Activated naive CD8-positive, alpha-beta T cell treated with anti-CD3 and anti-CD28 coated beads, Interleukin-2, amount 10 ng/mL, durations not matched to agents 7 days and 5 days (primary cell): ENCODE data around the gene EXT2. TPM values are rescaled to one million over a fixed set of nuclear protein-coding genes. Genes with fewer than 3 reads are reported as not detected.

Experiments used
- ATAC-seq: fragments of 150-1000 bp; cut with Tn5 transposase; one replicate; pipeline ENCODE4 v1.10.0; 2021; ENCODE audit warnings: low read depth, moderate library complexity
- POLR2A ChIA-PET: fragments of 350-600 bp; sonication (Branson Sonifier 250); formaldehyde crosslinking; loops from one replicate; lab custom pipeline; 2021; ENCODE audit warnings: antibody characterized with exemption; lab: Charles Lee
- DNase-seq: peaks from one replicate; pipeline ENCODE4 v3.0.0; 2021
- H3K27ac Mint-ChIP-seq: one replicate; pipeline ENCODE4 v1.8.0; 2022; ENCODE audit warnings: mild to moderate bottlenecking, mixed read lengths
- H3K27me3 Mint-ChIP-seq: one replicate; pipeline ENCODE4 v1.8.0; 2022; ENCODE audit warnings: mild to moderate bottlenecking, moderate library complexity, mixed read lengths
- H3K36me3 Mint-ChIP-seq: one replicate; pipeline ENCODE4 v1.8.0; 2021; ENCODE audit warnings: mild to moderate bottlenecking, mixed read lengths
- H3K4me1 Mint-ChIP-seq: one replicate; pipeline ENCODE4 v1.8.0; 2021; ENCODE audit warnings: mixed read lengths
- H3K4me3 Mint-ChIP-seq: one replicate; pipeline ENCODE4 v1.8.0; 2022; ENCODE audit warnings: mild to moderate bottlenecking, moderate library complexity, mixed read lengths
- H3K9me3 Mint-ChIP-seq: one replicate; pipeline ENCODE4 v1.8.0; 2021; ENCODE audit warnings: mixed read lengths
- total RNA-seq, 2 experiments: library from RNA; stranded (reverse); gene quantifications; one replicate each; pipeline ENCODE4 v1.2.3, GENCODE V29; 2021

Gene EXT2
- total RNA-seq, 2 experiments from 2014 or later, result 26.3 to 28.8 TPM

DNA sequence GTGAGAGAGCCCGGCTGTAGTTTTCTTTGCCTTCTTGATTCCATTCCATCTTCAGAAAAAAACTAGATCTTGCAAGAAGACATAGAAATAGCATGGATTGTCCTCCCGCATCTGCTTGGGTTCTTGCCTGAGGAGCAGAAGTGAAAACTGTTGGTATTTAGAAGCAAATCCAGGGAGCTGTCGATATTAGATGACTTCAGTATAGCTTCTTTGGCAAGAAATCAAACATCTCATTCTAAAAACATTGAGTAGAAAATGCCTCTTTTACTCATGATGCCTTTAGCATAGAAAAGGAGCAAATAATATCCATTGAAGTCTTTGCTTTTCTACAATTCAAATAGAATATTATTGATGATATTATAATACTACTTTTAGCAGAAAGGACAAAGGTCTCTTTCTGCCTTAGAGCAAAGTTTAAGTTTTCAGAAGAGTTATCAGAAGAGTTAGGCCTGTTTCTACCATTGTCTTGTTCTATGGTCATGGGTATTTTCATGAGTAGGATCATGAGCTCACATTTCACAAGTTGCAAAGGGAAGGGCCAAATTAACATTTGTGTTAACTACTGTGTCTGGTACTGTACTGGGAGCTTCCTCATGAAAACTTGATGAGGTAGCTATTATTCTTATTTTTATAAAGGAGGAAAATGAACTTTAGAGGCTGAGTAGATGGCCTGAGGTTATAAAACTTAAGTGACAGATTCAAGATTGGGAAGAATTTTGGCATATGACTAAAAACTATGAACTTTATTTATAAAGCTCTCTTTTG, 49.7 kb downstream of the EXT2 start:
- H3K4me3 Mint-ChIP-seq, result no peak overlapping the region
- no peaks in the 10 kb centered on the region for H3K27me3 Mint-ChIP-seq
- DNase-seq (no peak), ATAC-seq (no peak)
- H3K36me3 Mint-ChIP-seq, result peaks cover 27% of the 10 kb centered on the region
- no peaks in the 10 kb centered on the region for H3K9me3 Mint-ChIP-seq
- H3K27ac Mint-ChIP-seq, result no peak overlapping the region
- POLR2A ChIA-PET, result no interaction called here
- H3K4me1 Mint-ChIP-seq, result no peaks in the 10 kb centered on the region

DNA sequence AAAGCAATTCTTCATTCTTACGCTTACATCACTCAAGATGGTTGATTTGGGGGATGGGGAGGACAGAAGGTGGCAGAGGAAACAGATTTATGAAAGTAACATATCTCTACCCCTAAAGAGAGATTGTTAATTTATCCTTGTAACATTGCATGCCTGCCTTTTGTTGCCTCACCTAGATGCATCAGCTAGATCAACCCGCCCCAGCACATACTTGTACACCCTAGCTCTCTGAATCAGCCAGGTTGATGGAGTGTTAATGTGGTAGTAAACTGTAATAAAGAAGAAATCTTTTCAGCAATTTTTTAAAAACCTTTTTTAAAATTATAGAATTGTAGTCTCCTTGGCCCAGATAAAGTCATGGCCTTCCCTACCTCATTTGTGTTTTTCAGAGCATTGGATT, 51.5 kb downstream of the EXT2 start:
- no peak for DNase-seq
- Mint-ChIP-seq H3K4me1 (no peaks in the 10 kb centered on the region), H3K27ac (no peak overlapping the region), H3K36me3 (peaks cover 40% of the 10 kb centered on the region), H3K4me3 (no peak overlapping the region), H3K27me3 (no peaks in the 10 kb centered on the region), H3K9me3 (no peaks in the 10 kb centered on the region)
- ATAC-seq, result no peak
- POLR2A ChIA-PET, result interaction anchor here (0.6 kb wide), 1 partner anchor 102 kb away, joined by 4 read pairs; no protein-coding TSS in a partner anchor

DNA sequence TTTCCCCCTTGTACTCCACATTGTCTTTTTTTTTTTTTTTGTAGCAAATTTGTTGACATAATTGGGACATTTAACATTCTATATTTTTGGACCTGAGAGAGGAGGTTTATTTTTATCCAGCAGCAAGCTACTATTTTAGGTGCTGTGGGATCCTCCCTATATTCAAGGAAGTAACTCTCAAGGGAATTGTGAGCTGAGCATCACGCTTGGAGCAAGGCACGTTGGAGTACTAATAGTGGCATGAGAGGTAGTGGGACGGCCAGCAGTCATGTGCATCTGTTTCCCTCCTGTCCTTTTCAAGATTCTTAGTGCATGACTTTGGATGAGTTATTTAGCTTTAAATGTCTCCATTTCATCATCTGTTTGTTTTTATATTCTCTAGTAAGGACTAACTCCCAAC, 52.3 kb downstream of the EXT2 start:
- no peaks in the 10 kb centered on the region for H3K4me1 Mint-ChIP-seq
- H3K9me3 Mint-ChIP-seq, result peaks cover 1% of the 10 kb centered on the region
- H3K27ac Mint-ChIP-seq, result no peak overlapping the region
- ATAC-seq (no peak), DNase-seq (no peak)
- H3K27me3 Mint-ChIP-seq, result no peaks in the 10 kb centered on the region
- POLR2A ChIA-PET, result interaction anchor here (0.6 kb wide), 1 partner anchor 101 kb away, joined by 4 read pairs; no protein-coding TSS in a partner anchor
- peaks cover 44% of the 10 kb centered on the region for H3K36me3 Mint-ChIP-seq
- H3K4me3 Mint-ChIP-seq, result no peak overlapping the region

DNA sequence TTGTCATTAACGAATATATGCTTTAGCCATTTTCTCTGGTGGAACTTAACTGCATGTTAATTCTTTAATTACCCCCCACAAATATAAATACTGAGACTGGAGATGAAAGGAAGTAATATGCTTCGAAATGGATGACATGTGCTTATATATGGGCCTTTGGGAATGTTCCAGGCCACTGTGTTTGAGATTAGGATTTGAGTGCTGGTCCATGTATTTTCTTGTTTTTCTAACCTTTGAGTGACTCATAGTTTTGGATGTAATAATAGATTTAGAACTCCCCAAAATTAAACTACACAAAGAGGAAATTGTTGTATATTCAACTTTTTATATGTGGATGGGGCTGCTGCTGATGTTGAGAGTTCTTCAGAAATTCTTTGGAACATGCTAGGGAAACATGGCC, 54.2 kb downstream of the EXT2 start:
- no peaks in the 10 kb centered on the region for H3K27me3 Mint-ChIP-seq
- no peaks in the 10 kb centered on the region for H3K4me1 Mint-ChIP-seq
- POLR2A ChIA-PET, result no interaction called here
- ATAC-seq (no peak), DNase-seq (no peak)
- H3K9me3 Mint-ChIP-seq, result peaks cover 2% of the 10 kb centered on the region
- H3K36me3 Mint-ChIP-seq, result peaks cover 52% of the 10 kb centered on the region
- no peak overlapping the region for H3K27ac Mint-ChIP-seq
- H3K4me3 Mint-ChIP-seq, result no peak overlapping the region

DNA sequence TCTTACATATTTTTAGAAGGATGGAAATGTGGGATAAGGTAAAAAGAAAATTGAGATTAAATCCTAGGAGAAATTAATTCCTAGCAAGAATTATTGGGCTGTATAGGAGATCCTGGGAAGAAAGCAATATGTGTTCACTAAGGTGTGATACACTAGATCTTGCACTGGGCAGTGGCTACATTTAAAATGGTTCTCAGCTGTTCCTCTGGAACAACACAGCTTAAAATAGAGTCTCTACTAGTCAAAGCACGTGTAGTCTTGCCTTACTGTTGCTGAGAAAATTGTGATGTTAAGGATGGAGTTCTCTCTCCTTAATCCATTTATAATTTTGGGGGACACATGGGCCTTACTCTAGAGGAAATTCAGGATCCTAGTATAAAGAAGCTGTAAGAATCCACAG, 54.9 kb downstream of the EXT2 start:
- Mint-ChIP-seq H3K36me3 (peaks cover 52% of the 10 kb centered on the region), H3K4me1 (no peaks in the 10 kb centered on the region), H3K9me3 (peaks cover 4% of the 10 kb centered on the region), H3K27me3 (no peaks in the 10 kb centered on the region), H3K27ac (no peak overlapping the region), H3K4me3 (no peak overlapping the region)
- POLR2A ChIA-PET, result interaction anchor here (0.6 kb wide), 1 partner anchor 373 kb away, joined by 3 read pairs; no protein-coding TSS in a partner anchor
- no peak for DNase-seq
- ATAC-seq, result no peak

DNA sequence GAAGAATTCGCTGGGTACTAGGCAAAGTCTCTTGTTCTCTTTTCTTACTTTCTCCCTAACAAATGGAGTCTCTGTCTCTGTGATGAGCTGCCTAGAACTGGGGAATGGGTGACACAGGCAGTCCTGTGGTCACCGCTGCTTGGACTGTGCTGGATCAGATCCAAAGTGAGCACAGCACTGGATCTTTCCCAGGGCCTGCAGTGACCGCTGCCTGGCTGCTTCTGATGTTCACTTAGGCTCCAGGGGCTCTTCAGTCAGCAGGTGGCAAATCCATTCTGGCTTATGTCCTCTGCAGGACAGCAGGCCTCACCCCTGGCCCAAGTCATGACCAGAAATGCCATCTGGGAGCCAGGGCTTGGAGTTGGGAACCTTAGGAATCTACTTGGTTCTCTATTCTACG, 61.5 kb downstream of the EXT2 start:
- Mint-ChIP-seq H3K36me3 (peaks cover 40% of the 10 kb centered on the region), H3K4me1 (peaks cover 7% of the 10 kb centered on the region), H3K27me3 (no peaks in the 10 kb centered on the region), H3K27ac (no peak overlapping the region), H3K9me3 (peaks cover 8% of the 10 kb centered on the region), H3K4me3 (no peak overlapping the region)
- no peak for DNase-seq
- no peak for ATAC-seq
- POLR2A ChIA-PET, result no interaction called here

DNA sequence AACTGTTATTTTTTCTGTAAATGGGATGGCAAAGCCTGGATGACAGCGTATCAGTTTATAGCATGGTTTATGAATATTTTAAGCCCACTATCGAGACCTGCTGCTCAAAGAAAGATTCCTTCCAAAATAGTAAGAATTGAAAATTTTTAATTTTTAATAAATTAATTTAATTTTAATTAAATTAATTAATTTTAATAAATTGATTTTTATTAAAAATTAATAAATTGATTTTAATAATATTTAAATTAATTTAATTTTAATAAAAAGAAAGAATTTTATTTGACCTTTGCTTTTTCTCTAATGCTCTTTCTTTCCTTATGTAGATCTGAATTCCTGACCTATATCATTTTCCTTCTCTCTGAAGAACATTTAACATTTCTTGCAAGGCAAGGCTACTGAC, 62.9 kb downstream of the EXT2 start:
- Mint-ChIP-seq H3K36me3 (peaks cover 34% of the 10 kb centered on the region), H3K27ac (no peak overlapping the region), H3K9me3 (peaks cover 6% of the 10 kb centered on the region), H3K27me3 (no peaks in the 10 kb centered on the region), H3K4me1 (peaks cover 7% of the 10 kb centered on the region), H3K4me3 (no peak overlapping the region)
- POLR2A ChIA-PET, result no interaction called here
- DNase-seq, result no peak
- no peak for ATAC-seq

DNA sequence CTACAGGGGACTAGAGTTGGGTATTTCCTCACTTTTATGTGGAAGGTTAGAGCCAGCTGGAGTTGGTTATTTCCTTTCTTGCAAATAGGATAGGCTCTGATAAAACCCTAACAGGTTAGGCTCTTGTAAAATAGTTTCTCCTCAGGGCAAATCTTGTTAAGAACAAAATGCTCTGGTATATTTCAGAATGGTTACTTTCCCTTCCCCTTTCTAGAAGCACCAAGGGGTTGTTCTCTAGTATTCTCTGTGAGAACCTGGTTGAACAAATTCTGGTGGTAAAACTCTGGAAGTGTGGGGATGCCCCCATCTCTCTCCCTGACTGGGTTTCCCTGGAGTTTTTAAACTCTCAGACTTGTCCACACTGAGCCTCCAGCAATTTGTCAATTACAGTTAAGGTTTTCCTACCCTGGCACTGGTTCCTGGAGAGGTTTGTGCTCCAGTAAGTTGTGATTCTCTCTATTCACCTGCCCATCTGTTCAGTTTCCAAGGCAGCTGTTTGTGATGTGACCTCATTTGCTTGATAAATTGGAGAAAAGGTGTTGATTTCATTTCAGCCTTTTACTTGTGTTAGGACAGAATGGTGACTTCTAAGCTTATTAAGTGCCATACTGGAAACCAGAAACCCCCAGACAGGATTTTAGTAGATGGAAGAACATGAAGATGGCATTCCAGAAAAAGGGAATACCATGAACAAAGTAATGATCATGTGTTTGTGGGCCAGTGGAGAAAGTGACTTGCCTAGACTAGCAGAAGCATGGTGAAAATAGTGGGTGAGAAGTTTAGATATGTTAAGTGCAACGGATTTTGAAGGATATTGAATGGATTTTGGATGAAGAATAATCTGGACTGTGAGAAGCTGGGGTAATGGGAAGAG, 64.6 kb downstream of the EXT2 start:
- Mint-ChIP-seq H3K9me3 (peaks cover 4% of the 10 kb centered on the region), H3K27me3 (no peaks in the 10 kb centered on the region), H3K27ac (no peak overlapping the region), H3K36me3 (peaks cover 23% of the 10 kb centered on the region), H3K4me1 (peaks cover 7% of the 10 kb centered on the region), H3K4me3 (no peak overlapping the region)
- no peak for DNase-seq
- no peak for ATAC-seq
- POLR2A ChIA-PET, result no interaction called here

DNA sequence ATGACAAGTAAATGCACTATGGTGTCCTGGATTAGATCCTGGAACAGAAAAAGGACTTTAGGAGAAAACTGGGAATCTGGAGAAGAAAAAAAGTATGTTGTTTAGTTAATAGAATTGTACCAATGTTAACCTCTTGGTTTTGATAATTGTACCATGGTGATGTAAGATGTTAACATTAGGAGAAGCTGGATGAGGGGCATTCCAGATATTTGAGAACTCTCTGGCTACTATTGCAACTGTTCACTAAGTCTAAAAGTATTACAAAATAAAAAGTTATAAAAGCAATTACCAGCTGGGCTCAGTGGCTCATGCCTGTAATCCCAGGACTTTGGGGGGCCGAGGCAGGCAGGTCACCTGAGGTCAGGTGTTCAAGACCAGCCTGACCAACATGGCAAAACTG, 66.5 kb downstream of the EXT2 start:
- POLR2A ChIA-PET, result no interaction called here
- DNase-seq (no peak), ATAC-seq (no peak)
- H3K27me3 Mint-ChIP-seq, result no peaks in the 10 kb centered on the region
- peaks cover 7% of the 10 kb centered on the region for H3K4me1 Mint-ChIP-seq
- no peak overlapping the region for H3K4me3 Mint-ChIP-seq
- peaks cover 15% of the 10 kb centered on the region for H3K36me3 Mint-ChIP-seq
- H3K27ac Mint-ChIP-seq, result no peak overlapping the region
- peaks cover 3% of the 10 kb centered on the region for H3K9me3 Mint-ChIP-seq

DNA sequence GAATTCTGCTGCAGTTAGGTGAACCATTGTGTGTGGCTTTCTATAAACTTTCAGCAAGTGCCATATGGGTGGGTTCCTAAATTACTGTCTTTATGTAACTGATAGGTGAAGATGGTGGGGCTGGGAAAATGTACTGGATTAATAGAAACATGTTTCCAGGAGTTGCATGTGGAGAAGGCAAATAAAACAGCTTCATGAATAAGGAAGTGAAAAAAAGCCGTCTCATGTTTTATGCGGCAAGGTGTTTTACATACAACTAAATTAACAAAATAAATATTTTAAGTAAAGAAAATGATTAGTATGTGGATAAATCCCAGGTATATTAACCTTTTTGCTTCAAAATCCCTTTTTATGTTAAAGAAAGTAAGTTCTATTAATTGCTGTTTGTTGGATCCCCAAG, 67.2 kb downstream of the EXT2 start:
- Mint-ChIP-seq H3K27me3 (no peaks in the 10 kb centered on the region), H3K4me1 (peaks cover 7% of the 10 kb centered on the region), H3K36me3 (peaks cover 13% of the 10 kb centered on the region), H3K4me3 (no peak overlapping the region), H3K27ac (no peak overlapping the region), H3K9me3 (peaks cover 3% of the 10 kb centered on the region)
- POLR2A ChIA-PET, result interaction anchor here (0.7 kb wide), 1 partner anchor 34 kb away, joined by 3 read pairs; no protein-coding TSS in a partner anchor
- ATAC-seq, result no peak
- no peak for DNase-seq

DNA sequence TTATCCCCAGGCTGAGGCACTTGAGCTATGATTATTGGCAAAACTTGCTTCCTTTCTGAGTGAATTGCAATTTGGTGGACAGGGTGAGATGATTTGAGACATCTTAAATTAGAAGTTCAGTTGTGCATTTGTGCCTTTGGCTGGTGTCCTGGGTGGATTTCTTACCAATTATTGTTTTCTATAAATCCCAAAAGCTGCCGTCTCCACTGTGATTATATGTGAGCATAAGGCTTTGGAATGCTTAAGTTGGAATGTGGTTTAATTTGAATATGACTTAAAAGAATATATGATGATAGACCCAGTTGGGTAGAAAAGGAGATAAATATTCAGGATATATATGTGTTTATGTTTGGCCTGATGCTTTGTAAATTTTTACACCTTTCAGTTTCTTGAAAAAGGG, 70.0 kb downstream of the EXT2 start:
- peaks cover 3% of the 10 kb centered on the region for H3K36me3 Mint-ChIP-seq
- no peaks in the 10 kb centered on the region for H3K27me3 Mint-ChIP-seq
- ATAC-seq (no peak), DNase-seq (no peak)
- no peaks in the 10 kb centered on the region for H3K9me3 Mint-ChIP-seq
- H3K4me1 Mint-ChIP-seq, result no peaks in the 10 kb centered on the region
- no peak overlapping the region for H3K27ac Mint-ChIP-seq
- no peak overlapping the region for H3K4me3 Mint-ChIP-seq
- POLR2A ChIA-PET, result no interaction called here

DNA sequence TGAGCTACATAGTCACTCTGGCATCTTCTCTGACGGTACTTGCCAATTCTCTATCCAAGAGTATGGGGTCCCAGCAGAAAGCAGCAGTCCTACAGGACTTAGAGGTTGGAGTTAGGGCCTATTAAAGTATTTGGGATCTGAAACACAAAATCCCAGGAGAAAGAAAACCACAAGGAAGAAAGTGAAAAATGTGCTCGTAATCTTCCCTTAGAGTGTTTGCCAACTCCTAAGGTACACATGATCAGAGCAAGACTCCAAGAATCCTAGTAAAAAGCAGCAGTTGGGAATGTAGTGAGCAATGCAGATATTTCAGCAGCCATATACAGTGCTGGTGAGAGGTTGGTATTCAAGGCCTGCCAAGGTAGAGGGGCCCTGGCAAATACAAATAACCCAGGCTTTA, 71.6 kb downstream of the EXT2 start:
- H3K27me3 Mint-ChIP-seq, result no peaks in the 10 kb centered on the region
- H3K4me1 Mint-ChIP-seq, result no peaks in the 10 kb centered on the region
- no peaks in the 10 kb centered on the region for H3K9me3 Mint-ChIP-seq
- no peaks in the 10 kb centered on the region for H3K36me3 Mint-ChIP-seq
- ATAC-seq (no peak), DNase-seq (no peak)
- no peak overlapping the region for H3K27ac Mint-ChIP-seq
- POLR2A ChIA-PET, result no interaction called here
- no peak overlapping the region for H3K4me3 Mint-ChIP-seq

DNA sequence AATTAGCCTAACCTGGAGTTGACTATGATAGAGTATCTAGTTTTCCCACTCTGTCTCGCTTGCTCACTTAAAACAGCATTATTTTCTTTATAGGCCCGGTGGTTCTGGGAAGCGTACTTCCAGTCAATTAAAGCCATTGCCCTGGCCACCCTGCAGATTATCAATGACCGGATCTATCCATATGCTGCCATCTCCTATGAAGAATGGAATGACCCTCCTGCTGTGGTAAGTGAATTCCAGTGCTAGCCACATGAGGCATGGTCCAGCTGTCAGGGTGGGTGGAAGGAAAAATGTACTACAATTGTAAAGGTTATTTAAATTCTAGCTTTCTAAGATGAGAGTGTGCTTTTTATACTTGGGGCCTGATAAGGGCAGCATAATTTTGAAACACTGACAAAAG, 76.0 kb downstream of the EXT2 start:
- DNase-seq, result no peak
- Mint-ChIP-seq H3K27me3 (no peaks in the 10 kb centered on the region), H3K4me1 (peaks cover 4% of the 10 kb centered on the region), H3K27ac (no peak overlapping the region), H3K4me3 (no peak overlapping the region), H3K36me3 (peaks cover 1% of the 10 kb centered on the region), H3K9me3 (no peaks in the 10 kb centered on the region)
- ATAC-seq, result no peak
- POLR2A ChIA-PET, result no interaction called here

DNA sequence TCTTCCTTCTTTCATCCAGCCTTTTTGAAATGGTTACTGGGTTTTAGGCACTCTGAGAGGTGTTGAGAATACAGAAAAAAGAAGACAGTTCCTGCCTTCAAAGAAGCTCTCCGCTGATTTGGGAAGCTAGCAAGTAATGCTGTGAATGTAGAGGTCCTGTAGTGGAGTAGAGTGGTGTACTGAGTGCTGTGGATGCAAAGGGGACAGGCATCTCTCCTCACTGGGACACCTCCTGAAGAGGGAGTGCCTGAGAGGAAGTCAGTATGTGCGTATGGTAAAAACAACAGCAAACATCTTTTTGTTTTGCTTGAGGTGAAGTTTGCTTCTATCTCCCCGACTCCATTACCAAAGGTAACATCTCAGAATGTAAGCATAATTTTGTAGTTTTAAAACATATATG, 77.5 kb downstream of the EXT2 start:
- Mint-ChIP-seq H3K27ac (no peak overlapping the region), H3K9me3 (no peaks in the 10 kb centered on the region), H3K36me3 (peaks cover 1% of the 10 kb centered on the region), H3K27me3 (no peaks in the 10 kb centered on the region), H3K4me3 (no peak overlapping the region), H3K4me1 (peaks cover 4% of the 10 kb centered on the region)
- DNase-seq, result no peak
- POLR2A ChIA-PET, result no interaction called here
- no peak for ATAC-seq
